K562 (cell line): Measurements from ENCODE around the gene IGLON5. TPM values are rescaled to one million over a fixed set of nuclear protein-coding genes. Genes with fewer than 3 reads are reported as not detected.

ENCODE experiments used
- ARHGAP35 ChIP-seq: fragments of 450-650 bp; IDR thresholded peaks from 2 replicates; pipeline ENCODE4 v1.6.1; 2018; ENCODE audit not compliant: partially characterized antibody
- BACH1 ChIP-seq: fragments of 200-800 bp; sonication (Bioruptor generic); IDR thresholded peaks from 2 replicates; pipeline ENCODE4 v1.6.1; 2016; ENCODE audit warnings: missing genetic modification characterization, missing compliant biosample characterization
- CEBPB ChIP-seq: fragments of 450-650 bp; IDR thresholded peaks from 2 replicates; pipeline ENCODE4 v1.6.1; 2016; ENCODE audit warnings: missing genetic modification characterization, missing compliant biosample characterization
- FOXK2 ChIP-seq, 2 experiments: fragments of 450-650 bp; IDR thresholded peaks in 1 of 2; conservative IDR thresholded peaks in 1 of 2; 2 replicates each; pipeline ENCODE4 v1.6.1; 2016; ENCODE audit warnings: low read depth in 2 of 2, mild to moderate bottlenecking in 1 of 2
- HEY1 ChIP-seq: fragments of 250-450 bp; sonication (Bioruptor Pico); IDR thresholded peaks from 2 replicates; pipeline ENCODE4 v1.5.0; 2020; ENCODE audit warnings: mild to moderate bottlenecking, moderate library complexity, borderline replicate concordance
- HIVEP1 ChIP-seq: fragments of 250-450 bp; sonication (Bioruptor Pico); IDR thresholded peaks from 2 replicates; pipeline ENCODE4 v1.4.0; 2020; ENCODE audit warnings: mild to moderate bottlenecking
- HNRNPLL ChIP-seq: fragments of 200-400 bp; formaldehyde crosslinking; IDR thresholded peaks from 2 replicates; pipeline ENCODE4 v1.6.1; 2017; ENCODE audit warnings: low read length, low read depth, mild to moderate bottlenecking; ENCODE audit not compliant: poor library complexity, severe bottlenecking
- KHSRP ChIP-seq: fragments of 450-650 bp; IDR thresholded peaks from 2 replicates; pipeline ENCODE4 v1.6.1; 2017
- MTA3 ChIP-seq: fragments of 450-650 bp; formaldehyde crosslinking; IDR thresholded peaks from 2 replicates; pipeline ENCODE4 v1.6.1; 2017; ENCODE audit warnings: mild to moderate bottlenecking, borderline replicate concordance
- NRF1 ChIP-seq, 2 experiments: fragments of 450-650 bp; IDR thresholded peaks in 1 of 2; conservative IDR thresholded peaks in 1 of 2; 2 replicates each; pipeline ENCODE4 v1.6.1; 2014; ENCODE audit warnings: mild to moderate bottlenecking in 2 of 2
- SRSF9 ChIP-seq: fragments of 200-400 bp; formaldehyde crosslinking; IDR thresholded peaks from 2 replicates; pipeline ENCODE4 v1.6.1; 2017; ENCODE audit warnings: low read depth, low read length, borderline replicate concordance
- ZNF134 ChIP-seq: fragments of 250-450 bp; sonication (Bioruptor Pico); conservative IDR thresholded peaks from 2 replicates; pipeline ENCODE4 v1.4.0; 2020
- ZNF23 ChIP-seq: fragments of 250-450 bp; sonication (Bioruptor Pico); IDR thresholded peaks from 2 replicates; pipeline ENCODE4 v1.4.0; 2020; ENCODE audit warnings: mild to moderate bottlenecking
- ZNF764 ChIP-seq: fragments of 250-450 bp; sonication (Bioruptor Pico); IDR thresholded peaks from 2 replicates; pipeline ENCODE4 v1.4.0; 2020; ENCODE audit warnings: low read depth, mild to moderate bottlenecking, moderate library complexity
- polyA plus RNA-seq, 8 experiments: library from polyadenylated mRNA; depleted of rRNA in 4 of 8; stranded (reverse) in 5 of 8; unstranded in 3 of 8; fragments of >200 nt; fragmentation: Nextera tagmentation in 2 of 8; fragmentation: Illumina TruSeq in 1 of 8; extraction: Ambion mirVana in 2 of 8; extraction: Trizol in 1 of 8; gene quantifications; 2 replicates each; pipeline versions ENCODE4 v1.2.1 to v1.2.3, GENCODE V29; 2011 to 2014; ENCODE audit warnings: inconsistent platforms in 1 of 8, missing spikeins in 1 of 8
- total RNA-seq, 7 experiments: library from RNA; depleted of rRNA in 6 of 7; stranded (reverse); fragments of >200 nt in 6 of 7; fragmentation: Illumina TruSeq in 2 of 7; extraction: Trizol in 2 of 7; gene quantifications; 2 replicates each; pipeline versions ENCODE4 v1.2.1 to v1.2.3, GENCODE V29; 2011 to 2021; ENCODE audit warnings: low replicate concordance in 1 of 7
- TF ChIP-seq, protein P1 (sequence below): fragments of 250-450 bp; sonication (Bioruptor Pico); IDR thresholded peaks from 2 replicates; pipeline ENCODE4 v1.8.0; 2022; ENCODE audit warnings: inconsistent platforms
- TF ChIP-seq, protein P2 (sequence below): fragments of 450-650 bp; IDR thresholded peaks from 2 replicates; pipeline ENCODE4 v1.6.1; 2016; ENCODE audit warnings: low read depth, mild to moderate bottlenecking, moderate library complexity
- TF ChIP-seq, protein P3 (sequence below): fragments of 250-450 bp; sonication (Bioruptor Pico); IDR thresholded peaks from 2 replicates; pipeline ENCODE4 v1.8.0; 2022; ENCODE audit warnings: inconsistent platforms, mild to moderate bottlenecking, moderate library complexity, borderline replicate concordance
- TF ChIP-seq, protein P4 (sequence below): IDR thresholded peaks from 3 replicates; pipeline ENCODE4 v1.6.1; 2011; ENCODE audit warnings: borderline replicate concordance, mild to moderate bottlenecking, moderate library complexity; ENCODE audit not compliant: insufficient read length; ENCODE audit errors: extremely low read depth

IGLON5 gene
- total and polyA plus RNA-seq, 9 of the 15 experiments (the other 6 are each of a cell fraction or from before 2014, with no cell fraction given), result 0.03 to 0.22 (median 0.14) TPM; not detected in 2

DNA sequence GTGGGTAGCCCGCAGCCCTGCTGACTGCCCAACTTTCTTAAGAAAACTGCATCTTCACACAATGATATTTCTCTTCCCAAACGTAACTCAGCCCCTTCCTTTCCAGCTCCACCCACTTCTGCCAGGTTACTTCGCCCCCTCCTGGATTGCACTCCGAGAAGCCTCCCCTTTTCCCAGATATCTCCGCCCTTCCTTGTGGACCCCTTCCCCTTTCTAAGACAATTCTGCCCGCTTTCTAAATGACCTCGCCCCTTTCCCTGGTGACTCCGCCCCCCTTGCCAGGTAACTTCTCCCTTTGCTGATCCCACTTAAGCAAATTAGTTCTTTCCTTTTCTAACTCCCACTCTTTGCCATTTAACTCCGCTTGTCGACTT is 27.9 kb downstream of the IGLON5 start (continued):
- no peak for TF ChIP-seq MTA3
- no peak for TF ChIP-seq HEY1 (CRISPR knock-in tag)
- TF ChIP-seq, protein P1, sequence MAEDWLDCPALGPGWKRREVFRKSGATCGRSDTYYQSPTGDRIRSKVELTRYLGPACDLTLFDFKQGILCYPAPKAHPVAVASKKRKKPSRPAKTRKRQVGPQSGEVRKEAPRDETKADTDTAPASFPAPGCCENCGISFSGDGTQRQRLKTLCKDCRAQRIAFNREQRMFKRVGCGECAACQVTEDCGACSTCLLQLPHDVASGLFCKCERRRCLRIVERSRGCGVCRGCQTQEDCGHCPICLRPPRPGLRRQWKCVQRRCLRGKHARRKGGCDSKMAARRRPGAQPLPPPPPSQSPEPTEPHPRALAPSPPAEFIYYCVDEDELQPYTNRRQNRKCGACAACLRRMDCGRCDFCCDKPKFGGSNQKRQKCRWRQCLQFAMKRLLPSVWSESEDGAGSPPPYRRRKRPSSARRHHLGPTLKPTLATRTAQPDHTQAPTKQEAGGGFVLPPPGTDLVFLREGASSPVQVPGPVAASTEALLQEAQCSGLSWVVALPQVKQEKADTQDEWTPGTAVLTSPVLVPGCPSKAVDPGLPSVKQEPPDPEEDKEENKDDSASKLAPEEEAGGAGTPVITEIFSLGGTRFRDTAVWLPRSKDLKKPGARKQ (CRISPR knock-in tag), result no peak
- TF ChIP-seq HIVEP1, result 0 out of 2 replicates have a peak, but pooled peaks have one; percentile 54
- TF ChIP-seq ZNF764, result no peak
- TF ChIP-seq ARHGAP35, result peak; percentile 24
- TF ChIP-seq, protein P2, sequence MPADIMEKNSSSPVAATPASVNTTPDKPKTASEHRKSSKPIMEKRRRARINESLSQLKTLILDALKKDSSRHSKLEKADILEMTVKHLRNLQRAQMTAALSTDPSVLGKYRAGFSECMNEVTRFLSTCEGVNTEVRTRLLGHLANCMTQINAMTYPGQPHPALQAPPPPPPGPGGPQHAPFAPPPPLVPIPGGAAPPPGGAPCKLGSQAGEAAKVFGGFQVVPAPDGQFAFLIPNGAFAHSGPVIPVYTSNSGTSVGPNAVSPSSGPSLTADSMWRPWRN, result no peak
- TF ChIP-seq CEBPB, result no peak
- no peak for TF ChIP-seq BACH1
- TF ChIP-seq, protein P3, sequence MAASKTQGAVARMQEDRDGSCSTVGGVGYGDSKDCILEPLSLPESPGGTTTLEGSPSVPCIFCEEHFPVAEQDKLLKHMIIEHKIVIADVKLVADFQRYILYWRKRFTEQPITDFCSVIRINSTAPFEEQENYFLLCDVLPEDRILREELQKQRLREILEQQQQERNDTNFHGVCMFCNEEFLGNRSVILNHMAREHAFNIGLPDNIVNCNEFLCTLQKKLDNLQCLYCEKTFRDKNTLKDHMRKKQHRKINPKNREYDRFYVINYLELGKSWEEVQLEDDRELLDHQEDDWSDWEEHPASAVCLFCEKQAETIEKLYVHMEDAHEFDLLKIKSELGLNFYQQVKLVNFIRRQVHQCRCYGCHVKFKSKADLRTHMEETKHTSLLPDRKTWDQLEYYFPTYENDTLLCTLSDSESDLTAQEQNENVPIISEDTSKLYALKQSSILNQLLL (CRISPR knock-in tag), result no peak
- TF ChIP-seq SRSF9, result no peak
- TF ChIP-seq KHSRP, result no peak
- no peak for TF ChIP-seq NRF1 (conservative IDR thresholded peaks at IDR 0.05 in 1 of 2, IDR thresholded peaks at IDR 0.05 in 1 of 2)
- TF ChIP-seq, protein P4, sequence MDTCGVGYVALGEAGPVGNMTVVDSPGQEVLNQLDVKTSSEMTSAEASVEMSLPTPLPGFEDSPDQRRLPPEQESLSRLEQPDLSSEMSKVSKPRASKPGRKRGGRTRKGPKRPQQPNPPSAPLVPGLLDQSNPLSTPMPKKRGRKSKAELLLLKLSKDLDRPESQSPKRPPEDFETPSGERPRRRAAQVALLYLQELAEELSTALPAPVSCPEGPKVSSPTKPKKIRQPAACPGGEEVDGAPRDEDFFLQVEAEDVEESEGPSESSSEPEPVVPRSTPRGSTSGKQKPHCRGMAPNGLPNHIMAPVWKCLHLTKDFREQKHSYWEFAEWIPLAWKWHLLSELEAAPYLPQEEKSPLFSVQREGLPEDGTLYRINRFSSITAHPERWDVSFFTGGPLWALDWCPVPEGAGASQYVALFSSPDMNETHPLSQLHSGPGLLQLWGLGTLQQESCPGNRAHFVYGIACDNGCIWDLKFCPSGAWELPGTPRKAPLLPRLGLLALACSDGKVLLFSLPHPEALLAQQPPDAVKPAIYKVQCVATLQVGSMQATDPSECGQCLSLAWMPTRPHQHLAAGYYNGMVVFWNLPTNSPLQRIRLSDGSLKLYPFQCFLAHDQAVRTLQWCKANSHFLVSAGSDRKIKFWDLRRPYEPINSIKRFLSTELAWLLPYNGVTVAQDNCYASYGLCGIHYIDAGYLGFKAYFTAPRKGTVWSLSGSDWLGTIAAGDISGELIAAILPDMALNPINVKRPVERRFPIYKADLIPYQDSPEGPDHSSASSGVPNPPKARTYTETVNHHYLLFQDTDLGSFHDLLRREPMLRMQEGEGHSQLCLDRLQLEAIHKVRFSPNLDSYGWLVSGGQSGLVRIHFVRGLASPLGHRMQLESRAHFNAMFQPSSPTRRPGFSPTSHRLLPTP, result no peak
- no peak for TF ChIP-seq HNRNPLL
- TF ChIP-seq ZNF134, result no peak
- peak in 1 of 2 experiments; percentile 43; a peak in 1 of 4 replicates for TF ChIP-seq FOXK2 (conservative IDR thresholded peaks at IDR 0.05 in 1 of 2, IDR thresholded peaks at IDR 0.05 in 1 of 2; ENCODE audit: low read depth in 2 of 2)
- TF ChIP-seq ZNF23, result no peak
